Heart left ventricle (tissue), 13 donors: ENCODE data around the gene ZNF668.

Experiments
- POLR2A ChIP-seq, 2 donors: fragments of 450-650 bp; IDR thresholded peaks; one replicate each; pipeline ENCODE4 v1.6.1; 2017; ENCODE audit warnings: antibody characterized with exemption in 2 of 2, mild to moderate bottlenecking in 2 of 2, moderate library complexity in 2 of 2
- TF ChIP-seq, protein P1 (sequence below), 12 donors: fragments of 200-600 bp; sonication (generic) in 4 of 12; IDR thresholded peaks; one replicate each; pipeline versions ENCODE4 v1.5.0 to v1.8.0; 2018 to 2022; ENCODE audit warnings: antibody characterized with exemption in 12 of 12, mild to moderate bottlenecking in 5 of 12
- donor health status: ischemic (EF 13 %, LVEDD 7.1; RV severe dilation, severe dysfunction).
- donor health status: DM: no; HTN: yes; CAD: no.
- donor health status: DM: no; HTN: no; CAD: no.
- donor health status: ischemic (EF 25% LVEDD 6.9; RV normal size, moderate dysfunction).
- donor health status: ischemic (EF 25% LVEDD 5.7; RV mildly dilated, moderate dysfunction).
- donor health status: ischemic (EF 35%, LVEDD 5.7; RV mildly dilated, moderate dysfunction).
- donor health status: nonischemic (EF 11% LVEDD 7.7; RV severe dilation, severe dysfunction).
- donor health status: DM: yes; HTN: yes; CAD: no.
- donor health status: PGD.
- donor health status: ischemic (EF 29% LVEDD 5.4; RV normal size, mild dysfunction).
- donor health status: nonischemic (EF 23%, LVEDD 6.1; RV moderate dilation, normal function).

DNA sequence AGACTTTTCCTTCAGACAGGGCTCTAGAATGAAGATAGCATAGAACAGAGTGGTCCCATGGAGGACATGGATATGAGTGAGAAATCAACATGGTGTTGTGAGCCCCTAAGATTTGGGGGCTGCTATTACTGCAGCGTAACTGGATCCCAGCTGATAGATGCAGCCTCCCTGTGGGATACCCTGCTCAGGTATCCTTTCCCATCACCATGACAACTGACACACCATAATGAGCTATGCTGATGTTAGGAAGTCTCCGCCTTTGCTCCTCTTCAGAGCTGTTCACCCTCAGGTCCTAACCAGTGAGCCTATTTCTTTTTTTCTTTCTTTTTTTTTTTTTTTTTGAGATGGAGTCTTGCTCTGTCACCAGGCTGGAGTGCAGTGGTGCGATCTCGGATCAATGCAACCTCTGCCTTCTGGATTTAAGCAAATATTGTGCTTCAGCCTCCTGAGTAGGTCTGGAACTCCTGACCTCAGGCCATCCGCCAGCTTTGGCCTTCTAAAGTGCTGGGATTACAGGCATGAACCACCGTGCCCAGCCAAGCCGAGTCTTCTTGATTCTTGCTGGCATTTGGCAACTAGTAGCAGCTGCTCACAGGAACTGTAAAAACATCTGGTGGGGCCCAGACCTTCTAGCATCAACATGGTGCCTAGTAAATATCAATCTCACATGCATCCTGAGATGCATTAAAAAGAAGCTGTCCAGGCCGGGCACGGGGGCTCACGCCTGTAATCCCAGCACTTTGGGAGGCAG, 23.6 kb downstream of the ZNF668 start:
- no peak for TF ChIP-seq POLR2A (IDR thresholded peaks at IDR 0.05)
- TF ChIP-seq, protein P1, sequence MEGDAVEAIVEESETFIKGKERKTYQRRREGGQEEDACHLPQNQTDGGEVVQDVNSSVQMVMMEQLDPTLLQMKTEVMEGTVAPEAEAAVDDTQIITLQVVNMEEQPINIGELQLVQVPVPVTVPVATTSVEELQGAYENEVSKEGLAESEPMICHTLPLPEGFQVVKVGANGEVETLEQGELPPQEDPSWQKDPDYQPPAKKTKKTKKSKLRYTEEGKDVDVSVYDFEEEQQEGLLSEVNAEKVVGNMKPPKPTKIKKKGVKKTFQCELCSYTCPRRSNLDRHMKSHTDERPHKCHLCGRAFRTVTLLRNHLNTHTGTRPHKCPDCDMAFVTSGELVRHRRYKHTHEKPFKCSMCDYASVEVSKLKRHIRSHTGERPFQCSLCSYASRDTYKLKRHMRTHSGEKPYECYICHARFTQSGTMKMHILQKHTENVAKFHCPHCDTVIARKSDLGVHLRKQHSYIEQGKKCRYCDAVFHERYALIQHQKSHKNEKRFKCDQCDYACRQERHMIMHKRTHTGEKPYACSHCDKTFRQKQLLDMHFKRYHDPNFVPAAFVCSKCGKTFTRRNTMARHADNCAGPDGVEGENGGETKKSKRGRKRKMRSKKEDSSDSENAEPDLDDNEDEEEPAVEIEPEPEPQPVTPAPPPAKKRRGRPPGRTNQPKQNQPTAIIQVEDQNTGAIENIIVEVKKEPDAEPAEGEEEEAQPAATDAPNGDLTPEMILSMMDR (IDR thresholded peaks at IDR 0.05) = no peak
